Small intestine (tissue), 7 donors: ENCODE results near the gene ACKR3. TPM values are rescaled to one million over a fixed set of nuclear protein-coding genes. Genes with fewer than 3 reads are reported as not detected.
A peak's percentile ranks its signal among the peaks of the same experiment; 100 is the strongest.

ENCODE experiments used
- DNase-seq, 2 donors: peaks; one replicate each; pipeline versions ENCODE4 v3.0.0 to v3.0.0-alpha.2; 2013
- FAIRE-seq: peaks from 2 replicates; lab custom pipeline; 2012; peaks lifted over from hg19 to GRCh38; lab: Jason Lieb, UNC
- H3K27ac ChIP-seq, 3 donors: one replicate each; pipeline ENCODE4 v1.5.1; 2013; ENCODE audit warnings: low read length in 2 of 3, mild to moderate bottlenecking in 2 of 3, control low read depth in 1 of 3, inconsistent platforms in 1 of 3, low read depth in 1 of 3, moderate library complexity in 1 of 3
- H3K27me3 ChIP-seq, 3 donors: one replicate each; pipeline ENCODE4 v1.6.1; 2013; ENCODE audit warnings: low read length in 3 of 3, inconsistent platforms in 1 of 3; ENCODE audit not compliant: control insufficient read depth in 3 of 3, insufficient read depth in 3 of 3
- H3K36me3 ChIP-seq, 3 donors: one replicate each; pipeline ENCODE4 v1.6.1; 2013; ENCODE audit warnings: low read length in 3 of 3, inconsistent platforms in 1 of 3, low read depth in 1 of 3, mild to moderate bottlenecking in 1 of 3, moderate library complexity in 1 of 3; ENCODE audit not compliant: control insufficient read depth in 3 of 3, insufficient read depth in 2 of 3
- H3K4me1 ChIP-seq, 3 donors: one replicate each; pipeline ENCODE4 v1.6.1; 2013; ENCODE audit warnings: low read length in 2 of 3, inconsistent platforms in 1 of 3, low read depth in 1 of 3, mild to moderate bottlenecking in 1 of 3, moderate library complexity in 1 of 3; ENCODE audit not compliant: control insufficient read depth in 3 of 3, insufficient read depth in 2 of 3
- H3K4me3 ChIP-seq, 3 donors: one replicate each; pipeline ENCODE4 v1.5.1; 2013; ENCODE audit warnings: low read length in 3 of 3, control low read depth in 1 of 3, inconsistent platforms in 1 of 3, low read depth in 1 of 3, mild to moderate bottlenecking in 1 of 3, moderate library complexity in 1 of 3
- H3K9me3 ChIP-seq, 2 donors: one replicate each; pipeline ENCODE4 v1.6.1; 2013; ENCODE audit warnings: low read depth in 1 of 2, low read length in 1 of 2; ENCODE audit not compliant: control insufficient read depth in 2 of 2, insufficient read depth in 1 of 2
- WGBS, 3 donors: extraction: QIAGEN DNeasy Blood & Tissue Kit; methylation state at CpG; one replicate each; pipeline ENCODE4 v1.1.7; 2013; 5-methylcytosine and 5-hydroxymethylcytosine counted together
- polyA plus RNA-seq, 4 donors: library from polyadenylated mRNA; stranded (reverse) in 3 of 4; unstranded in 1 of 4; fragments of 200-250 nt in 3 of 4; fragments of 120-200 nt in 1 of 4; gene quantifications; one replicate each; pipeline versions ENCODE4 v1.2.1 to v1.2.3, GENCODE V29; 2013
- donor health status: healthy with polysubstance abuse.
- donor health status: control.
- donor health status: control.
- donor health status: Bipolar disorder and iron deficiency.
- donor health status: healthy.

ACKR3 gene
- polyA plus RNA-seq, 4 donors, result 3.8 to 101 (median 24.3) TPM

- H3K4me3 ChIP-seq, result no peak overlapping the region
- FAIRE-seq (no peak), DNase-seq (no peak)
- H3K27me3 ChIP-seq, result no peaks in the 10 kb centered on the region
- H3K9me3 ChIP-seq, result peaks cover 0 to 6% of the 10 kb centered on the region in 2 donors
- H3K4me1 ChIP-seq, result peaks cover 0 to 8% (median 0%) of the 10 kb centered on the region in 3 donors
- no peak overlapping the region for H3K27ac ChIP-seq
- H3K36me3 ChIP-seq, result no peaks in the 10 kb centered on the region
- 57 to 81% (median 72%) methylated on average over 6 of the region's 6 CpGs for WGBS, 3 donors
Measured at GRCh38 chr2:236558993-236559978, 10.3 kb upstream of the ACKR3 start.

GRCh38 chr2:236561874-236562273 is 7.8 kb upstream of the ACKR3 start:
- Histone ChIP-seq H3K9me3 (no peaks in the 10 kb centered on the region), H3K4me1 (peaks cover 0 to 33% (median 7%) of the 10 kb centered on the region in 3 donors), H3K27ac (no peak overlapping the region), H3K4me3 (no peak overlapping the region), H3K27me3 (no peaks in the 10 kb centered on the region), H3K36me3 (no peaks in the 10 kb centered on the region)
- FAIRE-seq (no peak), DNase-seq (no peak)
- WGBS, 3 donors, result 93 to 97% (median 96%) methylated on average over 3 of the region's 3 CpGs

GRCh38 chr2:236562434-236562833 is 7.2 kb upstream of the ACKR3 start:
- Histone ChIP-seq H3K27me3 (no peaks in the 10 kb centered on the region), H3K36me3 (no peaks in the 10 kb centered on the region), H3K4me3 (no peak overlapping the region), H3K27ac (no peak overlapping the region), H3K9me3 (no peaks in the 10 kb centered on the region), H3K4me1 (peaks cover 0 to 38% (median 7%) of the 10 kb centered on the region in 3 donors)
- 58 to 69% (median 63%) methylated on average over 5 of the region's 5 CpGs for WGBS, 3 donors
- no peak for FAIRE-seq
- DNase-seq, result peak; percentile 37 to 71

- Histone ChIP-seq H3K4me3 (no peak overlapping the region), H3K27ac (peak overlapping the region in 1 of 3 donors; percentile 95), H3K4me1 (peaks cover 0 to 42% (median 7%) of the 10 kb centered on the region in 3 donors), H3K36me3 (no peaks in the 10 kb centered on the region), H3K27me3 (no peaks in the 10 kb centered on the region), H3K9me3 (no peaks in the 10 kb centered on the region)
- FAIRE-seq, result no peak
- no peak for DNase-seq
- WGBS, 3 donors, result 88 to 92% (median 91%) methylated on average over 4 of the region's 4 CpGs
Measured at GRCh38 chr2:236563953-236564352, 5.7 kb upstream of the ACKR3 start.

GRCh38 chr2:236565212-236565611 is 4.4 kb upstream of the ACKR3 start:
- FAIRE-seq, result no peak

GRCh38 chr2:236565879-236566402 is 3.7 kb upstream of the ACKR3 start:
- H3K27me3 ChIP-seq, result no peaks in the 10 kb centered on the region
- peak overlapping the region in 1 of 3 donors; percentile 95 for H3K27ac ChIP-seq
- peaks cover 0 to 45% (median 7%) of the 10 kb centered on the region in 3 donors for H3K4me1 ChIP-seq
- no peaks in the 10 kb centered on the region for H3K9me3 ChIP-seq
- H3K36me3 ChIP-seq, result no peaks in the 10 kb centered on the region
- DNase-seq (peak in 1 of 2 donors; percentile 37), FAIRE-seq (no peak)
- H3K4me3 ChIP-seq, result no peak overlapping the region
- WGBS, 3 donors, result 38 to 83% (median 65%) methylated on average over 17 of the region's 17 CpGs

More at GRCh38 chr2:236565212-236565611, 4.4 kb upstream of the ACKR3 start:
- Histone ChIP-seq H3K9me3 (no peaks in the 10 kb centered on the region), H3K4me1 (peaks cover 0 to 43% (median 7%) of the 10 kb centered on the region in 3 donors), H3K27ac (peak overlapping the region in 1 of 3 donors; percentile 95), H3K27me3 (no peaks in the 10 kb centered on the region), H3K36me3 (no peaks in the 10 kb centered on the region), H3K4me3 (no peak overlapping the region)
- DNase-seq, result peak; percentile 47 to 76
- WGBS, 3 donors, result 19 to 58% (median 43%) methylated on average over 3 of the region's 3 CpGs

GRCh38 chr2:236566596-236566995 is 3.0 kb upstream of the ACKR3 start:
- peaks cover 0 to 48% (median 7%) of the 10 kb centered on the region in 3 donors for H3K4me1 ChIP-seq
- WGBS, 3 donors, result 68 to 80% (median 74%) methylated on average over 6 of the region's 6 CpGs
- no peak overlapping the region for H3K4me3 ChIP-seq
- no peaks in the 10 kb centered on the region for H3K36me3 ChIP-seq
- H3K9me3 ChIP-seq, result no peaks in the 10 kb centered on the region
- DNase-seq, result no peak
- no peaks in the 10 kb centered on the region for H3K27me3 ChIP-seq
- FAIRE-seq, result no peak
- peak overlapping the region in 1 of 3 donors; percentile 95 for H3K27ac ChIP-seq
